HG03095 (cell line): ENCODE measurements around the gene ENO4.

ENCODE experiments used
- ATAC-seq: cut with Tn5 transposase; IDR thresholded peaks from one replicate; pipeline ENCODE4 v1.9.1; 2021; ENCODE audit warnings: moderate library complexity; ENCODE audit not compliant: unreplicated experiment

ENO4 gene

GRCh38 chr10:116829711-116830110, 19.6 kb upstream of the ENO4 start:
- no peak for ATAC-seq

DNA sequence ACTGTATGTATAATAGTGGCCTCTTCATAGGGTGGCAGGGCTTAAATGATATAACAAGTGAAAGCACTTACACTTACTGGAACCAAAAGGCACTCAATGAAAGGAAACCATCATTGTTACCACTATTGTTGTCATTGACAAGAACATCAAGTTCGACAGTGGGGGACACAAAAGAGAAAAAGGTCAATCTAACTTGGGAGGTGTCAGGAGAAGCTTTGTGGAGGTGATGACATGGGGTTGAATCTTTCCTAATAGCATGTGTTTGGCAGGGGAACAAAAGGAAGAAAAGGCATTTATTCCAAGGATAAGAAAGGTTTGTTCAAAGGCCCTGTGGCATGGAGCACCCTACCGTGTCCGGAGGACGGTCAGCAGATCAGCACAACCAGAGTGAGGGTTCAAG, 18.2 kb upstream of the ENO4 start:
- ATAC-seq, result no peak

DNA sequence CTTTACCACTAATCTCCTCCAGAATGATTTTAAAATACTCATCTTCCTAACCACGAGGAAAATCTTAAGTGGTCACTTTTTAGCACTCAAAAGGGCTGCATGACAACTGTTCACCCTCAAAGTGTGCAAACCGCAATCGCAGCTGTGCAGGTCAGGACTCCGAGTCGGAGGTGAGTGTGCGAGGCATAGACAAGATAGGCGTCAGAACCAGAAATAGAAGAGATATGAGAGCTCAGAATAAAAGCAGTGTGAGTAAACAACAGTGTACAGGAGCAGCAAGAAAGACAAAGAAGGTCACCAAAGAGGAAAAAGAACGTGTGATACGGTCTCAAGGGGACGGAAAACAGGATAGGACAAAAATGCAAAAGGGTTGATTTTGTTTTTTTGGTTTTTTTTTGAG, 17.5 kb upstream of the ENO4 start:
- no peak for ATAC-seq

DNA sequence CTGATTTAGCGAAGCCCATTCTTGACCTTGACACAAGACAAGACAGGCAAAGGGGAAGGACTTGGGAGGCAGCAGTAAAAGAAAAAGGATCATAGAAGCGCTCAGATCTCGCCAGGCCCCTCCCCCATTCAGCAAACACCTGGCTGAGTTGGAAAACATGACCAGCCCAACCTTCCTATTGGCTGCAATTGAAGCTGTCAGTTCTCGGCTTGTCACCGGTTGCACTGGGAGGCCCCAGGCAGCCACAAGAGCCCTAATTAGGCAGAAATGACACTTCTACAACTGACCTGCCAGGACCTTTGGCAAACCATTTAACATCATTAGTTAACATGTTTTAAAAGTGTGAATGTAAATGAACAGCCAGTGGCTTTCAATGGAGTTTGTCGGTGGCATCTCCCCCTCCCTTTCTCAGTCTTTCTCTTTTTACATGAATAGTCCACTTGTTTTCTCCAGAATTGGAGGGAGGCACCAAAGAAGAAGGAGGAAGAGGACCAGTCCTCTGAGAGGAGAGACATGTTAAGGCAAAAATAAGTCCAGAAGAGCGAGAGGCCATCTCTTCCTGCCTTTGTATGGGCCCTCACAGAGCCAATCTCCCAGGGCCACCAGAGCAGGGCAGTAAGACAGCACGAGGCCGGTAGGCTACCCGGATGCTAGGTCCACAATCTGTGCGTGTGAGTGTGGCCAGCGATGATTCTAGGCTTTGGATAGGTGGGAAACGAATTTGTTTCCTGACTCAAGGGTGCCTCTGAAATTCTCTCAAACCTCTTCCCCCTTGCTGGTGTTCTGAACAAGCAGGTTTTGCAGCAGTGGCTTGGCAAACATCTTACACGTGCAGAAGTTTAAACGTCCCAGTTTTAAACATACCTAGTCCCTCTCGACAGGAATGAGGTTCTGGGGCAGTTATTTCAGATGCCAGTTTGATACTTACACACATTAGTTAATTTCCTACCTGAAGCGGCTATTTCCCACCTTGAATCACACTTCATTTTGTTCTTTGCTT, 15.0 kb upstream of the ENO4 start:
- ATAC-seq, result no peak

GRCh38 chr10:116835658-116836057, 13.6 kb upstream of the ENO4 start:
- no peak for ATAC-seq

- ATAC-seq, result no peak
Observed at GRCh38 chr10:116836083-116836482, 13.2 kb upstream of the ENO4 start.

DNA sequence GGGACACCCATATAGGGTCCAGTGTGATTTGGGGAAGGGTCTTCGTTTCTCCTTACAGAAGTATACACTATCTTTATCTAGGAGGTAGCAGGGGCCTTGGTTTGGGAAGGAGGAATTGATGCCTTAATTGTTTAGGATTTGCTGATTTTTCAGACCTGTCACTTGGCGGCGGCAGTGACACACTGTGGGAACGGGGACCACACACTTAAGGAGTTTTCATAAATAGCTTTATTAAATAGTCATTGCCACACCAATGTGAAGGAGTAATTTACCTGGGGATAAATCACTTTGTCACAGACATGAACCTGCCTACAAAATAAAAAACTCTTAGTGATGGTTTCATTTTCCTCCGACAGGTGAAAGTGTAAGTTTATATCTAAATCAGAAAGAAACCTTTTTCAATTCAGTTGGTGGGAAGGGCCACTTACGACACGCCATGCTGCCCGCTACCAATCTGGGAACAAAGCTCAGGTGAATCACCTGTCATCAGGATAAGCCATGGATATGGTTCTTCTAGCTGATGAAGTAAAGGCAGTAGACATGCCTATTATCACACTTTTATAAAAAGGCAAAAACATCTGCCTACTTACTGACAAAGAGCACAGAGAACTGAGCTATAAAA, 12.3 kb upstream of the ENO4 start:
- no peak for ATAC-seq

GRCh38 chr10:116838143-116838725, 11.1 kb upstream of the ENO4 start:
- ATAC-seq, result peak; percentile 71

DNA sequence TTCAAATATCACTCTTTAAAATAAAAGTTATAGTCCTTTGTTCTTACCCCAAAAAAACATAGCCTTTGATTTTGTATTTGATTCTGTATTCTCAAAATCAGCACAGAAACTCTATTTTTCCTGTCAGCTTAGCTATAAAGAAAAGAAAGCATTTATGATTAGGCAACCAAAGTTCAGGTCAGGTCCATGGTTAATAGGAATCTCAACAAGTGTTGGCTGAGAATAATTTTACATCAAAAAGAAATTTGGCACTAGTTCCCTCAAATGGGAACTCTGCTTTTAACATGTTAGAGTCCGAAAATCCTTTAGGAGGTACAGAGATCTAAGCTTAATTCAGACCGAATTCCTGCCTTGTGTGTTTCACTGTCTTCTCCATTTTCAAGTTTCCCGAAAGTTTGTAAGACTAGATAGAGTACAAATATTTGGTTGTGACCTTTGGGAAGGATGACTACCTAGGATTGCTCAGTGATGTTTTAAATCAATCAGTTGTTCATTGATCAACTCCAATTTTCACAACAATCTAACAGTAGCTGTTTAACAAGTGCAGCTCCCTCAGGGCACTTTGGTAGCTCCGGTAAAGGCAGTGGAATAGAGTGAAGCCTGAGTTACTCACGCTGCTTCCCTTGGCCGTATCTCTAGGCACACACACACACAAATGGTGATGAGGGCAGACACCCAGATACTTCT, 8.8 kb upstream of the ENO4 start:
- no peak for ATAC-seq

DNA sequence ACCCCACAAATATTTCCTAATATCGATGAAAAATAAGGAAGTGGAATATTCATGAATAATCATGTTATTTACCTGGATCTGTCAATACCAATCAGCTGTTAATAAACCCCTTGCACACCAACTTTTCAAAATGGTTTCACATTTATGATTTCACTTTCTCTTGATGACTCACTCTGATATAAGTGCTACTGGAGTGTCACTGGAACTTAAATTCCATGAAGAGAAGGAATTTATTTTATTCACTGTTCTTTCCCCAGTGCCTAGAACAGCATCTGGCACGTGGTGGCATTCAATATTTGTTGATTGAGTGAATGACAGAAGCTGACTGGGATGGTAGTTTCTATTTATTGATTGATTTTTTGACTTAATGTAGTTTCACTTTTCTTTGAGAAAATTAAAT, 3.5 kb upstream of the ENO4 start:
- no peak for ATAC-seq

DNA sequence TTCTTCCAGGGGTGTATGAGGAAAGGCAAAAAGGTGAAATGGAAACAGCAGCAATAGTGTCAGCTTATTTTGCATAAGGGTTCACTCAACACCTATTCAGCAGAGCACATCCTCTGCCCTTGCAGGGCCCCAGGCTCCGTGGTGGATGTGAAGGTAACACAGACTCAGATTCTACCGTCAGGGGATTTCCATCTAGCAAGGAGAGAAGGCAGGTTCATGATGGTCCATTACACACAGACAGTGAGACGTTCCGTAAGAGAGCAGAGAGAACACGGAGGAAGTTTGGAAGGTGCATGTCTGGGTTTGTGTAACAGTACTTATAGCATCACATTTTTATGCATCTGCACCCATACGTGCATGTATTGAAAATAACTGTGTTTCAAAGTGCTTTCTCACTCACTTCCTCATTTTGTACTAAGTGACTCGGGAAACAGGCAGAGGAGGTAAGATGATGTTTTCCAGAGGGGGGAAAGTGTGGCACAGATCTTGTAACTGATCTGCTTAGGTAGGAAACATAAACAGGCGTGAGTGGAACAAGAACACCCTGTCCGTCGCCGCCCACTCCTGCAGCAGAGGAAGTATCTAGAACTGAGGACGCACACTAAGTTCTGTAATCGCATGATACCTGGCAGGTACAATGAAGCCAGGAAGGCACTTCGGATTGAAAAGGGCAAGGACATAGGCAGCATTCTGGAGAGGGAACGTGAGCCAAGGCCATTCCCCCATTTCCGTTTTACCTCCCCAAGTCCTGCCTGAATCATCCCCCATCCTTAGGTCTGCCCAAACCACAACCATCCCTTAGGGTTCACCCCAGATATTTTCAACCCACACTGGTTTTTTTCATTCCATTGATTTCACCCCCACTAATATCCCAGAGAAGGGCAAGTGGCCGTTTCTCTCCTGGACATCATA, 1.0 kb upstream of the ENO4 start:
- peak; percentile 78 for ATAC-seq

- no peak for ATAC-seq
Observed at GRCh38 chr10:116848944-116849247, 403 bp upstream of the ENO4 start.

GRCh38 chr10:116850058-116850611, 836 bp downstream of the ENO4 start:
- ATAC-seq, result no peak

- ATAC-seq, result no peak
Observed at GRCh38 chr10:116852246-116852645, 2.9 kb downstream of the ENO4 start.

- ATAC-seq, result no peak
Observed at GRCh38 chr10:116853287-116853686, 4.0 kb downstream of the ENO4 start.

GRCh38 chr10:116853701-116854100, 4.4 kb downstream of the ENO4 start:
- no peak for ATAC-seq

GRCh38 chr10:116857156-116857555, 7.9 kb downstream of the ENO4 start:
- ATAC-seq, result no peak

GRCh38 chr10:116861796-116862195, 12.5 kb downstream of the ENO4 start:
- ATAC-seq, result no peak

- ATAC-seq, result no peak
Observed at GRCh38 chr10:116864436-116864835, 15.1 kb downstream of the ENO4 start.

- ATAC-seq, result no peak
Observed at GRCh38 chr10:116866066-116866465, 16.8 kb downstream of the ENO4 start.
